ENCODE measurements around the gene NR3C1. TPM values are rescaled to one million over a fixed set of nuclear protein-coding genes. Genes with fewer than 3 reads are reported as not detected.

Gene NR3C1
- total and polyA plus RNA-seq, 2 of the 4 experiments (the other 2 are of a cell fraction), result 13.7 to 77.4 TPM

- in situ Hi-C loops (cut with MboI; ENCODE audit: low sequenced_read_pairs), result no loop called here
Measured at GRCh38 chr5:143431789-143432188, 28.3 kb upstream of the NR3C1 start.

More at GRCh38 chr5:143431789-143432188, 28.3 kb upstream of the NR3C1 start:
- Histone ChIP-seq H2BK5ac (ENCODE audit: low read depth, low read length, poor library complexity, severe bottlenecking) (no peak overlapping the region), H2BK20ac (ENCODE audit: low read depth, low read length) (no peak overlapping the region), H2BK120ac (ENCODE audit: low read depth, low read length) (no peak overlapping the region), H3K9ac (ENCODE audit: low read depth, low read length) (no peak overlapping the region), H2BK15ac (ENCODE audit: low read depth, low read length) (no peak overlapping the region), H4K91ac (ENCODE audit: insufficient read depth, low read depth, low read length) (no peak overlapping the region), H4K20me1 (ENCODE audit: insufficient read depth, low read length) (no peaks in the 10 kb centered on the region), H3K27me3 (ENCODE audit: control insufficient read depth, insufficient read depth, low read length) (no peaks in the 10 kb centered on the region), H3K4ac (ENCODE audit: low read depth, low read length) (no peak overlapping the region), H2AK5ac (ENCODE audit: low read depth, low read length) (peak overlapping the region; percentile 14; the same call in 1 of the 2 replicates), H3K56ac (ENCODE audit: extremely low read depth, insufficient read depth, low read length) (no peak overlapping the region), H3K27ac (ENCODE audit: insufficient read depth, low read length) (no peak overlapping the region), H3K4me1 (ENCODE audit: control insufficient read depth, insufficient read depth, low read length) (peaks cover 2% of the 10 kb centered on the region; the same call in 1 of the 2 replicates), H3K18ac (ENCODE audit: low read depth, low read length) (no peak overlapping the region), H2AFZ (replicated peaks; ENCODE audit: low read length, poor library complexity) (peak overlapping the region; percentile 24), H3K36me3 (ENCODE audit: control insufficient read depth, insufficient read depth, low read length) (no peaks in the 10 kb centered on the region), H4K8ac (ENCODE audit: low read depth in 2 of 2, low read length in 2 of 2) (no peak overlapping the region), H3K4me3 (ENCODE audit: insufficient read depth, low read depth, low read length) (no peak overlapping the region), H3K9me1 (ENCODE audit: insufficient read depth, low read length) (0 out of 2 replicates have a peak, but pooled peaks cover 3% of the 10 kb centered on the region), H3K14ac (replicated peaks; ENCODE audit: low read depth, low read length) (no peak overlapping the region), H3K79me1 (ENCODE audit: low read depth in 1 of 2, low read length in 2 of 2) (no peaks in the 10 kb centered on the region), H4K5ac (ENCODE audit: low read depth, low read length) (no peak overlapping the region), H3K4me2 (ENCODE audit: low read depth, low read length) (no peak overlapping the region), H2AK9ac (replicated peaks; ENCODE audit: low read depth, low read length, poor library complexity) (no peak overlapping the region), H3K23ac (ENCODE audit: low read depth, low read length) (no peak overlapping the region), H3K9me3 (ENCODE audit: control insufficient read depth, insufficient read depth, low read length) (no peaks in the 10 kb centered on the region)
- dilution Hi-C loops (cut with HindIII; ENCODE audit: low sequenced_read_pairs, unreplicated experiment) (no loop called here), intact Hi-C loops (cut with micrococcal nuclease) (no loop called here)
- no peak for DNase-seq
- 100% methylated on average over 2 of the region's 2 CpGs; no CpG with 5 or more reads in 1 of the 2 experiments for WGBS, 2 experiments (ENCODE audit: extremely low coverage in 2 of 2, insufficient read length in 1 of 2)
- TF ChIP-seq, protein P1, sequence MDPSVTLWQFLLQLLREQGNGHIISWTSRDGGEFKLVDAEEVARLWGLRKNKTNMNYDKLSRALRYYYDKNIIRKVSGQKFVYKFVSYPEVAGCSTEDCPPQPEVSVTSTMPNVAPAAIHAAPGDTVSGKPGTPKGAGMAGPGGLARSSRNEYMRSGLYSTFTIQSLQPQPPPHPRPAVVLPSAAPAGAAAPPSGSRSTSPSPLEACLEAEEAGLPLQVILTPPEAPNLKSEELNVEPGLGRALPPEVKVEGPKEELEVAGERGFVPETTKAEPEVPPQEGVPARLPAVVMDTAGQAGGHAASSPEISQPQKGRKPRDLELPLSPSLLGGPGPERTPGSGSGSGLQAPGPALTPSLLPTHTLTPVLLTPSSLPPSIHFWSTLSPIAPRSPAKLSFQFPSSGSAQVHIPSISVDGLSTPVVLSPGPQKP (IDR thresholded peaks at IDR 0.05; ENCODE audit: borderline replicate concordance, low read depth, low read length), result no peak
- TF ChIP-seq SMC3 (IDR thresholded peaks at IDR 0.05; ENCODE audit: low read depth, low read length) (no peak), USF2 (IDR thresholded peaks at IDR 0.05; ENCODE audit: low read depth, low read length) (no peak), BHLHE40 (IDR thresholded peaks at IDR 0.05; ENCODE audit: low read depth, low read length) (no peak), RFX5 (IDR thresholded peaks at IDR 0.05; ENCODE audit: low read depth, low read length) (no peak), RAD21 (IDR thresholded peaks at IDR 0.05; ENCODE audit: low read length) (no peak)
- TF ChIP-seq, protein P2, sequence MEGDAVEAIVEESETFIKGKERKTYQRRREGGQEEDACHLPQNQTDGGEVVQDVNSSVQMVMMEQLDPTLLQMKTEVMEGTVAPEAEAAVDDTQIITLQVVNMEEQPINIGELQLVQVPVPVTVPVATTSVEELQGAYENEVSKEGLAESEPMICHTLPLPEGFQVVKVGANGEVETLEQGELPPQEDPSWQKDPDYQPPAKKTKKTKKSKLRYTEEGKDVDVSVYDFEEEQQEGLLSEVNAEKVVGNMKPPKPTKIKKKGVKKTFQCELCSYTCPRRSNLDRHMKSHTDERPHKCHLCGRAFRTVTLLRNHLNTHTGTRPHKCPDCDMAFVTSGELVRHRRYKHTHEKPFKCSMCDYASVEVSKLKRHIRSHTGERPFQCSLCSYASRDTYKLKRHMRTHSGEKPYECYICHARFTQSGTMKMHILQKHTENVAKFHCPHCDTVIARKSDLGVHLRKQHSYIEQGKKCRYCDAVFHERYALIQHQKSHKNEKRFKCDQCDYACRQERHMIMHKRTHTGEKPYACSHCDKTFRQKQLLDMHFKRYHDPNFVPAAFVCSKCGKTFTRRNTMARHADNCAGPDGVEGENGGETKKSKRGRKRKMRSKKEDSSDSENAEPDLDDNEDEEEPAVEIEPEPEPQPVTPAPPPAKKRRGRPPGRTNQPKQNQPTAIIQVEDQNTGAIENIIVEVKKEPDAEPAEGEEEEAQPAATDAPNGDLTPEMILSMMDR (conservative IDR thresholded peaks at IDR 0.05; ENCODE audit: low read depth, low read length), result no peak
- no TSS peak for BruUV-seq (replicated peaks)
- ATAC-seq (ENCODE audit: low read depth), result no peak
- POLR2A ChIA-PET (ENCODE audit: unreplicated experiment), result no interaction called here
- CTCF ChIA-PET, result no interaction called here
